H1 (cell line): Measurements from ENCODE around the gene DEDD2. TPM values are rescaled to one million over a fixed set of nuclear protein-coding genes. Genes with fewer than 3 reads are reported as not detected.

Experiments
- CTCF ChIA-PET: fragments of 300-600 bp; sonication (Branson Sonifier 250); formaldehyde crosslinking; loops from one replicate; lab custom pipeline; 2021; ENCODE audit not compliant: partially characterized antibody; lab: Charles Lee
- POLR2A ChIA-PET: fragments of 300-600 bp; sonication (Branson Sonifier 250); formaldehyde crosslinking; loops from one replicate; lab custom pipeline; 2021; ENCODE audit warnings: inconsistent platforms; ENCODE audit not compliant: partially characterized antibody; lab: Charles Lee
- DNase-seq, 2 experiments: peaks; one replicate each; pipeline versions ENCODE4 v3.0.0 to v3.0.0-alpha.2; 2010 to 2022; ENCODE audit warnings: low spot score in 2 of 2, low read depth in 1 of 2, mixed read lengths in 1 of 2
- FAIRE-seq: peaks from 2 replicates; lab custom pipeline; 2011; peaks lifted over from hg19 to GRCh38; lab: Jason Lieb, UNC
- H2AFZ ChIP-seq: 2 replicates; pipeline ENCODE4 v1.8.1; 2012; ENCODE audit warnings: low read length, inconsistent platforms
- H2AK5ac ChIP-seq: 2 replicates; pipeline ENCODE4 v1.6.1; 2013; ENCODE audit warnings: low read depth, low read length
- H2BK120ac ChIP-seq: replicated peaks from 2 replicates; pipeline ENCODE3; 2013; ENCODE audit warnings: low read depth, low read length, inconsistent platforms
- H2BK12ac ChIP-seq: 2 replicates; pipeline ENCODE4 v1.6.1; 2013; ENCODE audit warnings: low read depth, low read length
- H2BK15ac ChIP-seq: 2 replicates; pipeline ENCODE4 v1.6.1; 2013; ENCODE audit warnings: low read length
- H2BK20ac ChIP-seq: 2 replicates; pipeline ENCODE4 v1.6.1; 2013; ENCODE audit warnings: low read length
- H2BK5ac ChIP-seq: 2 replicates; pipeline ENCODE4 v1.6.1; 2013; ENCODE audit warnings: low read depth, low read length
- H3K14ac ChIP-seq: 2 replicates; pipeline ENCODE4 v1.6.1; 2013; ENCODE audit warnings: inconsistent platforms; ENCODE audit not compliant: insufficient read length
- H3K18ac ChIP-seq: 2 replicates; pipeline ENCODE4 v1.6.1; 2013; ENCODE audit warnings: low read length; ENCODE audit errors: extremely low read depth
- H3K23ac ChIP-seq: 2 replicates; pipeline ENCODE4 v1.6.1; 2013; ENCODE audit warnings: inconsistent platforms; ENCODE audit not compliant: insufficient read length
- H3K23me2 ChIP-seq: 2 replicates; pipeline ENCODE4 v1.6.1; 2013; ENCODE audit warnings: low read depth, low read length
- H3K27ac ChIP-seq: 2 replicates; pipeline ENCODE4 v1.6.1; 2011; ENCODE audit warnings: low read depth, low read length, inconsistent platforms
- H3K27me3 ChIP-seq, 4 experiments: replicated peaks in 1 of 4; 1 replicate in 1 of 4; 2 replicates in 3 of 4; pipeline versions ENCODE4 v1.6.1 to v1.8.1; 2011 to 2013; ENCODE audit warnings: low read length in 3 of 4, mild to moderate bottlenecking in 3 of 4, inconsistent platforms in 2 of 4, mixed read lengths in 2 of 4, moderate library complexity in 1 of 4; ENCODE audit not compliant: control insufficient read depth in 3 of 4, insufficient read depth in 3 of 4; ENCODE audit errors: extremely low read depth in 1 of 4
- H3K36me3 ChIP-seq, 4 experiments: 2 replicates each; pipeline versions ENCODE4 v1.6.1 to v1.8.1; 2011 to 2013; ENCODE audit warnings: mild to moderate bottlenecking in 4 of 4, low read length in 3 of 4, moderate library complexity in 2 of 4, control low read depth in 1 of 4, inconsistent platforms in 1 of 4; ENCODE audit not compliant: insufficient read depth in 4 of 4, control insufficient read depth in 2 of 4
- H3K4ac ChIP-seq: replicated peaks from 2 replicates; pipeline ENCODE3; 2013; ENCODE audit warnings: low read length, low read depth, mixed read lengths, inconsistent platforms; ENCODE audit not compliant: insufficient read length
- H3K4me1 ChIP-seq, 4 experiments: replicated peaks in 1 of 4; 1 replicate in 1 of 4; 2 replicates in 3 of 4; pipeline versions ENCODE4 v1.6.1 to v1.8.1; 2011 to 2013; ENCODE audit warnings: low read length in 3 of 4, inconsistent platforms in 2 of 4, mixed read lengths in 1 of 4; ENCODE audit not compliant: insufficient read depth in 4 of 4, control insufficient read depth in 3 of 4
- H3K4me2 ChIP-seq, 2 experiments: 2 replicates each; pipeline versions ENCODE4 v1.6.1 to v1.8.1; 2011 to 2013; ENCODE audit warnings: low read depth in 2 of 2, low read length in 2 of 2, control low read depth in 1 of 2, inconsistent platforms in 1 of 2, mild to moderate bottlenecking in 1 of 2; ENCODE audit not compliant: insufficient read depth in 1 of 2
- H3K4me3 ChIP-seq, 4 experiments: fragments of 200-600, 300-600 bp in 1 of 4; sonication (generic), shearing (Covaris generic), sonication (Bioruptor Twin) in 1 of 4; 2 replicates each; pipeline versions ENCODE4 v1.5.1 to v1.8.1; 2011 to 2016; ENCODE audit warnings: low read length in 4 of 4, low read depth in 3 of 4, control low read depth in 2 of 4, inconsistent platforms in 2 of 4, mild to moderate bottlenecking in 2 of 4, mixed read lengths in 1 of 4, moderate library complexity in 1 of 4; ENCODE audit not compliant: insufficient read depth in 2 of 4; ENCODE audit errors: extremely low read depth in 1 of 4
- H3K56ac ChIP-seq: replicated peaks from 2 replicates; pipeline ENCODE3; 2013; ENCODE audit warnings: low read depth, mild to moderate bottlenecking, mixed read lengths, low read length, inconsistent platforms; ENCODE audit not compliant: insufficient read length
- H3K79me1 ChIP-seq: 2 replicates; pipeline ENCODE4 v1.6.1; 2013; ENCODE audit warnings: low read depth, low read length, control low read depth
- H3K79me2 ChIP-seq, 2 experiments: 2 replicates each; pipeline versions ENCODE4 v1.6.1 to v1.8.1; 2012 to 2013; ENCODE audit warnings: low read length in 2 of 2, mild to moderate bottlenecking in 2 of 2, inconsistent platforms in 1 of 2; ENCODE audit not compliant: insufficient read depth in 2 of 2, control insufficient read depth in 1 of 2
- H3K9ac ChIP-seq, 4 experiments: replicated peaks in 1 of 4; 1 replicate in 1 of 4; 2 replicates in 3 of 4; pipeline versions ENCODE4 v1.6.1 to v1.8.1; 2011 to 2013; ENCODE audit warnings: low read depth in 3 of 4, low read length in 3 of 4, control low read depth in 2 of 4, mild to moderate bottlenecking in 2 of 4, moderate library complexity in 2 of 4, inconsistent platforms in 1 of 4; ENCODE audit errors: extremely low read depth in 1 of 4
- H3K9me3 ChIP-seq, 2 experiments: 2 replicates each; pipeline versions ENCODE4 v1.6.1 to v1.8.1; 2012 to 2013; ENCODE audit warnings: mild to moderate bottlenecking in 2 of 2, moderate library complexity in 2 of 2, control low read depth in 1 of 2, inconsistent platforms in 1 of 2, low read depth in 1 of 2, low read length in 1 of 2, mixed read lengths in 1 of 2; ENCODE audit not compliant: insufficient read depth in 2 of 2
- H4K20me1 ChIP-seq, 2 experiments: replicated peaks in 1 of 2; 2 replicates each; pipeline versions ENCODE3 to v1.8.1; 2011 to 2013; ENCODE audit warnings: inconsistent platforms in 2 of 2, low read length in 2 of 2, mild to moderate bottlenecking in 1 of 2; ENCODE audit not compliant: insufficient read depth in 2 of 2, control insufficient read depth in 1 of 2
- H4K5ac ChIP-seq: 2 replicates; pipeline ENCODE4 v1.6.1; 2013; ENCODE audit warnings: low read length, low read depth, mixed read lengths, inconsistent platforms; ENCODE audit not compliant: insufficient read length
- H4K8ac ChIP-seq: 2 replicates; pipeline ENCODE4 v1.8.0; 2013; ENCODE audit warnings: mild to moderate bottlenecking, moderate library complexity, low read length, inconsistent platforms; ENCODE audit not compliant: insufficient read depth; ENCODE audit errors: extremely low read depth
- H4K91ac ChIP-seq: replicated peaks from 2 replicates; pipeline ENCODE3; 2013; ENCODE audit warnings: low read length, mixed read lengths, inconsistent platforms; ENCODE audit not compliant: insufficient read length
- BRCA1 ChIP-seq: IDR thresholded peaks from 2 replicates; pipeline ENCODE4 v1.6.1; 2012; ENCODE audit warnings: low read depth, low read length, improper control_type of control experiment
- EGR1 ChIP-seq: IDR thresholded peaks from 2 replicates; pipeline ENCODE4 v1.6.1; 2011; ENCODE audit warnings: low read depth, low read length, borderline replicate concordance
- KDM4A ChIP-seq: IDR thresholded peaks from one replicate; pipeline ENCODE4 v1.7.1; 2012; ENCODE audit warnings: low read depth, mild to moderate bottlenecking, moderate library complexity, low read length, inconsistent platforms; ENCODE audit not compliant: severe bottlenecking
- RAD21 ChIP-seq, 2 experiments: IDR thresholded peaks in 1 of 2; conservative IDR thresholded peaks in 1 of 2; 2 replicates each; pipeline ENCODE4 v1.6.1; 2011; ENCODE audit warnings: low read depth in 2 of 2, low read length in 2 of 2, improper control_type of control experiment in 1 of 2, inconsistent platforms in 1 of 2, mild to moderate bottlenecking in 1 of 2, moderate library complexity in 1 of 2
- SRF ChIP-seq: IDR thresholded peaks from 2 replicates; pipeline ENCODE4 v1.6.1; 2011; ENCODE audit warnings: mild to moderate bottlenecking, low read depth, low read length, moderate library complexity
- TBP ChIP-seq: IDR thresholded peaks from 2 replicates; pipeline ENCODE4 v1.6.1; 2011; ENCODE audit warnings: low read depth, low read length, improper control_type of control experiment
- WGBS, 2 experiments: shearing (Covaris generic) in 1 of 2; methylation state at CpG; one replicate each; pipeline versions ENCODE4 v1.1.6 to v1.1.7; 2013 to 2015; ENCODE audit warnings: low lambda C conversion rate in 2 of 2, mixed read lengths in 2 of 2, inconsistent platforms in 1 of 2, low coverage in 1 of 2, missing lambda C conversion rate in 1 of 2; ENCODE audit not compliant: insufficient replicate concordance in 2 of 2, insufficient coverage in 1 of 2, insufficient read length in 1 of 2; ENCODE audit errors: extremely low coverage in 1 of 2, missing lambda C conversion rate in 1 of 2; 5-methylcytosine and 5-hydroxymethylcytosine counted together
- polyA plus RNA-seq, 7 experiments: library from polyadenylated mRNA; depleted of rRNA in 3 of 7; stranded (reverse) in 5 of 7; unstranded in 2 of 7; fragments of >200 nt in 5 of 7; fragments of 200-250 nt in 2 of 7; gene quantifications; 1 replicate in 5 of 7; 2 replicates in 1 of 7; 4 replicates in 1 of 7; pipeline versions ENCODE4 v1.2.1 to v1.2.3, GENCODE V29; 2011 to 2013; ENCODE audit warnings: missing spikeins in 2 of 7, mixed read lengths in 2 of 7
- total RNA-seq: library from RNA; stranded (reverse); fragmentation: NEBNext Ultra II Directional; extraction: Animal tissue kit (Norgen Biotek cat#: 25700); gene quantifications from 2 replicates; pipeline ENCODE4 v1.2.1, GENCODE V29; 2021

Gene DEDD2
- total and polyA plus RNA-seq, 2 of the 8 experiments (the other 6 are each of a cell fraction or from before 2014, with no cell fraction given): 37.8 to 65.0 TPM

- H3K14ac ChIP-seq: no peak overlapping the region
- peak overlapping the region; percentile 77 to 87 for H3K4me2 ChIP-seq
- peaks cover 4 to 33% of the 10 kb centered on the region in 2 experiments; a peak in 3 of 4 replicates for H3K79me2 ChIP-seq
- peak overlapping the region; percentile 91 for H4K91ac ChIP-seq
- H3K4me3 ChIP-seq: peak overlapping the region; percentile 71 to 99 (median 78)
- WGBS, 2 experiments: 0% methylated on average over 7 of the region's 70 CpGs; no CpG with 5 or more reads in 1 of the 2 experiments
- DNase-seq (peak in 1 of 2 experiments; percentile 83), FAIRE-seq (no peak)
- H3K23ac ChIP-seq: no peak overlapping the region
- peaks cover 0 to 9% (median 4%) of the 10 kb centered on the region in 4 experiments; a peak in 4 of 8 replicates for H3K36me3 ChIP-seq
- H4K20me1 ChIP-seq: peaks cover 6 to 18% of the 10 kb centered on the region in 2 experiments
- H3K4ac ChIP-seq: peak overlapping the region; percentile 85
- no peak overlapping the region for H2BK20ac ChIP-seq
- no peak overlapping the region for H2AFZ ChIP-seq
- H3K27me3 ChIP-seq: peaks cover 0 to 3% (median 2%) of the 10 kb centered on the region in 4 experiments; a peak in 2 of 7 replicates
- H3K4me1 ChIP-seq: peaks cover 11 to 29% (median 21%) of the 10 kb centered on the region in 4 experiments
- peak overlapping the region; percentile 71 to 81 (median 77) for H3K9ac ChIP-seq
- no peak overlapping the region for H2AK5ac ChIP-seq
- no peak overlapping the region for H2BK15ac ChIP-seq
- H3K56ac ChIP-seq: peak overlapping the region; percentile 86
- H3K9me3 ChIP-seq: no peaks in the 10 kb centered on the region
- H3K27ac ChIP-seq: peak overlapping the region; percentile 89
- H4K5ac ChIP-seq: peak overlapping the region; percentile 93
- peak overlapping the region; percentile 76 for H3K18ac ChIP-seq
- CTCF ChIA-PET: no interaction called here
- no peak overlapping the region for H2BK120ac ChIP-seq
- 0 out of 2 replicates have a peak overlapping the region, but pooled peaks have one; percentile 39 for H2BK12ac ChIP-seq
- H2BK5ac ChIP-seq: peak overlapping the region; percentile 81; the same call in 1 of the 2 replicates
- H3K79me1 ChIP-seq: peaks cover 15% of the 10 kb centered on the region
- peaks cover 13% of the 10 kb centered on the region; the same call in 1 of the 2 replicates for H3K23me2 ChIP-seq
- peak overlapping the region; percentile 39; the same call in 1 of the 2 replicates for H4K8ac ChIP-seq
- POLR2A ChIA-PET: interaction anchor here (4.4 kb wide), 1 partner anchor 25 kb away, joined by 15 read pairs; no protein-coding TSS in a partner anchor
- TF ChIP-seq KDM4A (no peak), RAD21 (IDR thresholded peaks at IDR 0.05 in 1 of 2, conservative IDR thresholded peaks at IDR 0.05 in 1 of 2; ENCODE audit: low read depth in 2 of 2, low read length in 2 of 2) (no peak), TBP (no peak), SRF (no peak), BRCA1 (no peak), EGR1 (no peak)
Measured at GRCh38 chr19:42254089-42254849, 36.8 kb upstream of the DEDD2 start.
